KG1 (cell line): ENCODE results near the gene CETP.

Experiments
- DNase-seq: peaks from one replicate; lab custom pipeline; 2025; lab: John Stamatoyannopoulos, UW

CETP gene

GRCh38 chr16:57022445-57022844, 60.7 kb downstream of the CETP start:
- no peak for DNase-seq

- no peak for DNase-seq
Observed at GRCh38 chr16:57023541-57024249, 61.9 kb downstream of the CETP start.

GRCh38 chr16:57024894-57025680, 63.3 kb downstream of the CETP start:
- DNase-seq, result no peak

- DNase-seq, result no peak
Observed at GRCh38 chr16:57025941-57026777, 64.4 kb downstream of the CETP start.

GRCh38 chr16:57026778-57027062, 65.0 kb downstream of the CETP start:
- no peak for DNase-seq

GRCh38 chr16:57027067-57027466, 65.3 kb downstream of the CETP start:
- DNase-seq, result no peak

- DNase-seq, result no peak
Observed at GRCh38 chr16:57028086-57028485, 66.3 kb downstream of the CETP start.

GRCh38 chr16:57029161-57030160, 67.7 kb downstream of the CETP start:
- no peak for DNase-seq

- no peak for DNase-seq
Observed at GRCh38 chr16:57030346-57030902, 68.7 kb downstream of the CETP start.

GRCh38 chr16:57031156-57031555, 69.4 kb downstream of the CETP start:
- DNase-seq, result no peak

- no peak for DNase-seq
Observed at GRCh38 chr16:57032346-57032745, 70.6 kb downstream of the CETP start.

GRCh38 chr16:57032931-57033330, 71.2 kb downstream of the CETP start:
- DNase-seq, result no peak
